Measurements from ENCODE around the gene MIOS.

The MIOS gene

DNA sequence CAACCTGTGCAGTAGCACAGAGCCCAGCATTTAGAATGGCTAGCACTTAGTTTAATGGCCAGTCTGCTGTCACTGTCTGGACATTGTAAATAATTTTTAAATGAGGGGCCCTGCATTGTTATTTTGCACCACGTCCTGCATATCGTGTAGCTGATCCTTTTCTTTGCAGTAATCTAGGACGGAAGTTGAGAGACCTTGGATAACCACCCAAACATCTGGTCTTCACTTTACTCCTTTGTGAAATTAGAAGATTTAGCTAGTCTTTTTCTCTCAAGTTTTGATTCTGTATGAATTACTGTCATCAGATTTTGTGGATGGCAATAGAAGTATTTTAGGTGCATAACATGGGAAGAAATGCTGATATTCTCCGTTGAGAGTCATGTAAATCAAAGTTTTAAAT, 1.9 kb downstream of the MIOS start:
- peaks cover 64% of the 10 kb centered on the region for H3K79me2 ChIP-seq (ENCODE audit: control insufficient read depth, low read length)
- peaks cover 47% of the 10 kb centered on the region for H3K36me3 ChIP-seq (ENCODE audit: control insufficient read depth, low read length)
- peak overlapping the region; percentile 82 for H3K27ac ChIP-seq (ENCODE audit: low read depth, low read length)
- TF ChIP-seq, protein P1, sequence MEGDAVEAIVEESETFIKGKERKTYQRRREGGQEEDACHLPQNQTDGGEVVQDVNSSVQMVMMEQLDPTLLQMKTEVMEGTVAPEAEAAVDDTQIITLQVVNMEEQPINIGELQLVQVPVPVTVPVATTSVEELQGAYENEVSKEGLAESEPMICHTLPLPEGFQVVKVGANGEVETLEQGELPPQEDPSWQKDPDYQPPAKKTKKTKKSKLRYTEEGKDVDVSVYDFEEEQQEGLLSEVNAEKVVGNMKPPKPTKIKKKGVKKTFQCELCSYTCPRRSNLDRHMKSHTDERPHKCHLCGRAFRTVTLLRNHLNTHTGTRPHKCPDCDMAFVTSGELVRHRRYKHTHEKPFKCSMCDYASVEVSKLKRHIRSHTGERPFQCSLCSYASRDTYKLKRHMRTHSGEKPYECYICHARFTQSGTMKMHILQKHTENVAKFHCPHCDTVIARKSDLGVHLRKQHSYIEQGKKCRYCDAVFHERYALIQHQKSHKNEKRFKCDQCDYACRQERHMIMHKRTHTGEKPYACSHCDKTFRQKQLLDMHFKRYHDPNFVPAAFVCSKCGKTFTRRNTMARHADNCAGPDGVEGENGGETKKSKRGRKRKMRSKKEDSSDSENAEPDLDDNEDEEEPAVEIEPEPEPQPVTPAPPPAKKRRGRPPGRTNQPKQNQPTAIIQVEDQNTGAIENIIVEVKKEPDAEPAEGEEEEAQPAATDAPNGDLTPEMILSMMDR (IDR thresholded peaks at IDR 0.05; ENCODE audit: low read depth, low read length, poor library complexity, severe bottlenecking) = no peak
- TF ChIP-seq EZH2phosphoT487 (IDR thresholded peaks at IDR 0.05; ENCODE audit: borderline replicate concordance, low read length) = no peak
- H3K9me2 ChIP-seq (replicated peaks; ENCODE audit: control insufficient read depth, low read length) = no peaks in the 10 kb centered on the region
- peak overlapping the region; percentile 86 for H3K4me2 ChIP-seq (ENCODE audit: low read length)
- no peaks in the 10 kb centered on the region for H3K27me3 ChIP-seq (ENCODE audit: control insufficient read depth, low read length)
- H3K4me1 ChIP-seq (ENCODE audit: control insufficient read depth, low read length) = peaks cover 41% of the 10 kb centered on the region
- H4K20me1 ChIP-seq (ENCODE audit: control insufficient read depth, insufficient read depth, low read depth, low read length) = peaks cover 6% of the 10 kb centered on the region; the same call in 1 of the 2 replicates
- H3K4me3 ChIP-seq (ENCODE audit: low read length) = peak overlapping the region; percentile 84
- H3F3A ChIP-seq (ENCODE audit: control insufficient read depth, insufficient read depth) = peaks cover 20% of the 10 kb centered on the region
- no peaks in the 10 kb centered on the region for H3K9me3 ChIP-seq (ENCODE audit: control insufficient read depth, insufficient read depth, low read length)

DNA sequence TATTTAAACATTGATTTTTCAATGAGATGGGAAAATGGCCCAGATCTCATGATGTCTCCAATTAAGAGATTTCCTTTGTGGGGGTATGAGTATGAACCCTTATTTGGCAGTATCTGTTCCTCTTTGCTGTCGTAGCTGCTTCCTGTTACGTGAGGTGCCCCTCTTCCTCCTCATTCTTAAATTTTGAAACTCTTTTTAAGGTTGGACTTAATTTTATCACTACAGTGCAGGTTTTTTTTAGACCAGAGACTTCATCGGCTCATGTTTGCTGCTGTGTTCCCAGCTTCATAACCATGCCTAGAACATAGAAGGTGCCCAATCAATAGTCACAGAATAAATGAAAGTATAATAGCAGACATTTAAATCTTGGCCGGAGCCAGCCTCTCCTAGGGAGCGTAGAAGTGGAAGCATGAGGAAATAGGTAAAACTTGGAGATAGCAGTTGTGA, 2.4 kb downstream of the MIOS start:
- Histone ChIP-seq H3K9me3 (ENCODE audit: control insufficient read depth, insufficient read depth, low read length) (no peaks in the 10 kb centered on the region), H4K20me1 (ENCODE audit: control insufficient read depth, insufficient read depth, low read depth, low read length) (peaks cover 6% of the 10 kb centered on the region; the same call in 1 of the 2 replicates), H3K4me1 (ENCODE audit: control insufficient read depth, low read length) (peaks cover 41% of the 10 kb centered on the region), H3F3A (ENCODE audit: control insufficient read depth, insufficient read depth) (peaks cover 20% of the 10 kb centered on the region), H3K4me3 (ENCODE audit: low read length) (peak overlapping the region; percentile 84), H3K27me3 (ENCODE audit: control insufficient read depth, low read length) (no peaks in the 10 kb centered on the region), H3K79me2 (ENCODE audit: control insufficient read depth, low read length) (peaks cover 67% of the 10 kb centered on the region), H3K9me2 (replicated peaks; ENCODE audit: control insufficient read depth, low read length) (no peaks in the 10 kb centered on the region), H3K4me2 (ENCODE audit: low read length) (peak overlapping the region; percentile 86), H3K27ac (ENCODE audit: low read depth, low read length) (peak overlapping the region; percentile 82), H3K36me3 (ENCODE audit: control insufficient read depth, low read length) (peaks cover 52% of the 10 kb centered on the region)
- TF ChIP-seq, protein P1 (IDR thresholded peaks at IDR 0.05; ENCODE audit: low read depth, low read length, poor library complexity, severe bottlenecking) = no peak

DNA sequence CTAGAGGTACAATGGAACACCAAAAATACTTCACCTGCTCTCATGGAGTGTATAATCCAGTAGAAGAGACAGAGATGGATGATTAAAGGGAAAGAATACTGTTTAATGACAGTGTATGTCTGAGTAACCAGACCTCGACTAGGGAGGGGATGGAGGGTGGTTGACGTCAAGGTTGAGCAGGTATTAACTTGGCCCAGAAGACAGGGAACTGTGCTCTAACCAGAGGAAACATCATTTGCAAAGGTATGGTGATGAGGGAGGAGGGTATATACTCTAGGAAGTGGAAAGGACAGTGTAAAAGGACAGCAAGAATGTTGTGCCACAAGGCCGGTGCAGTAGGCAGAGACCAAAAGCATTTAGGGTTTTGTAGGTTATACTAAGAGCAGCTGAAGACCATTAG, 2.9 kb downstream of the MIOS start:
- peak overlapping the region; percentile 82 for H3K27ac ChIP-seq (ENCODE audit: low read depth, low read length)
- peaks cover 41% of the 10 kb centered on the region for H3K4me1 ChIP-seq (ENCODE audit: control insufficient read depth, low read length)
- H3K4me3 ChIP-seq (ENCODE audit: low read length) = peak overlapping the region; percentile 84
- H3K9me3 ChIP-seq (ENCODE audit: control insufficient read depth, insufficient read depth, low read length) = no peaks in the 10 kb centered on the region
- H3K36me3 ChIP-seq (ENCODE audit: control insufficient read depth, low read length) = peaks cover 57% of the 10 kb centered on the region
- no peaks in the 10 kb centered on the region for H3K27me3 ChIP-seq (ENCODE audit: control insufficient read depth, low read length)
- TF ChIP-seq EZH2phosphoT487 (IDR thresholded peaks at IDR 0.05; ENCODE audit: borderline replicate concordance, low read length) = no peak
- TF ChIP-seq, protein P1 (IDR thresholded peaks at IDR 0.05; ENCODE audit: low read depth, low read length, poor library complexity, severe bottlenecking) = no peak
- H3K9me2 ChIP-seq (replicated peaks; ENCODE audit: control insufficient read depth, low read length) = no peaks in the 10 kb centered on the region
- H3F3A ChIP-seq (ENCODE audit: control insufficient read depth, insufficient read depth) = peaks cover 18% of the 10 kb centered on the region
- H3K4me2 ChIP-seq (ENCODE audit: low read length) = peak overlapping the region; percentile 86
- H3K79me2 ChIP-seq (ENCODE audit: control insufficient read depth, low read length) = peaks cover 67% of the 10 kb centered on the region
- peaks cover 6% of the 10 kb centered on the region; the same call in 1 of the 2 replicates for H4K20me1 ChIP-seq (ENCODE audit: control insufficient read depth, insufficient read depth, low read depth, low read length)

Measured in DOHH2 (cell line).